Measurements from ENCODE around the gene AP4S1. TPM values are rescaled to one million over a fixed set of nuclear protein-coding genes. Genes with fewer than 3 reads are reported as not detected.
"Not testable (repeated sequence)": the region's sequence is repeated elsewhere in the genome, so short reads cannot be mapped to it uniquely, and the experiment has no call there.

Gene AP4S1
- total RNA-seq, 2 experiments from 2014 or later: 4.0 to 5.9 TPM

DNA sequence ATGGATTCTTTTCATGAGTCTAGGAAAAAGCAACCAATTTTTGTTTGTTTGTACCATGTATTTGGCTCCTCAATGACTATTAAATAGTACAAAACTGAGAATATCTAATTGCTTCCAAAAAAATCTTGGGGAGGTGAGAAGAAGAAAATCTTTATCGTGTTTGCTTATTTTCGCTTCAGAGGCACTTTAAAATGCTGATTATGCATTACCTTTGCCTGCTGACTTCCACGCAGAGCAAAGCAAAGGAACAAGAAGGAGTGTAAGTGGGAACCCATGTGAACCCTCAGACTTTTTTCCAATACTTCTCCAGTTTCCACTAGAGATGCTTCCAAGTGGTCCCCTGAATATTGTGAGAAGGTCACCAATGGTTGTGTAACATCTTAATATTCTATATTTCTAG is 43.9 kb downstream of the AP4S1 start:
- ATAC-seq: no peak
- intact Hi-C loops (cut with DNase I, micrococcal nuclease): no loop called here
- CTCF ChIA-PET: interaction anchor here (0.7 kb wide), 1 partner anchor 70 kb away, joined by 3 read pairs; no protein-coding TSS in a partner anchor

DNA sequence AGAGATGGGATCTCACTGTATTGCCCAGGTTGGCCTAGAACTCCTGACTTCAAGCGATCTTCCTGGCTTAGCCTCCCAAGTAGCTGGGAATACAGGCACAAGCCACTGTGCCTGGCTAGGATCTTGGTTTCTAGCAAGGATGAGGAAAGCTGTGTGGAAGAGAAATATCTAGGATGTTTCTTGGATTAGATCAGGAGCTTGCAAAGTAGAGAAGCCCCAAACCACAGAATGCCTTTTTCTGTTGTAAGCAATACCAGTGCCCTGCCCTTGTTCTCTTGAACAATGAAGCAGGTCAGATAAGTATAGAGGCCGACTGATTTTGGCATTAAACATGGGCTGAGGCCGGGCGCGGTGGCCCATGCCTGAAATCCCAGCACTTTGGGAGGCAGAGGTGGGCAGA is 45.0 kb downstream of the AP4S1 start:
- H3K27ac Mint-ChIP-seq: no peak overlapping the region
- ChIA-PET POLR2A (no interaction called here), CTCF (no interaction called here)
- H3K27me3 Mint-ChIP-seq: no peaks in the 10 kb centered on the region
- peaks cover 16% of the 10 kb centered on the region for H3K36me3 Mint-ChIP-seq (ENCODE audit: low read depth)
- DNase-seq (no peak), ATAC-seq (no peak)
- H3K4me3 Mint-ChIP-seq: no peak overlapping the region
- H3K4me1 Mint-ChIP-seq: no peaks in the 10 kb centered on the region
- intact Hi-C loops (cut with DNase I, micrococcal nuclease): no loop called here
- H3K9me3 Mint-ChIP-seq (ENCODE audit: low read depth): no peaks in the 10 kb centered on the region

More for the DNA sequence above, 43.9 kb downstream of the AP4S1 start:
- no peaks in the 10 kb centered on the region for H3K4me1 Mint-ChIP-seq
- DNase-seq: no peak
- H3K36me3 Mint-ChIP-seq (ENCODE audit: low read depth): peaks cover 11% of the 10 kb centered on the region
- POLR2A ChIA-PET: no interaction called here
- H3K27ac Mint-ChIP-seq: no peak overlapping the region
- no peaks in the 10 kb centered on the region for H3K9me3 Mint-ChIP-seq (ENCODE audit: low read depth)
- no peak overlapping the region for H3K4me3 Mint-ChIP-seq
- no peaks in the 10 kb centered on the region for H3K27me3 Mint-ChIP-seq

DNA sequence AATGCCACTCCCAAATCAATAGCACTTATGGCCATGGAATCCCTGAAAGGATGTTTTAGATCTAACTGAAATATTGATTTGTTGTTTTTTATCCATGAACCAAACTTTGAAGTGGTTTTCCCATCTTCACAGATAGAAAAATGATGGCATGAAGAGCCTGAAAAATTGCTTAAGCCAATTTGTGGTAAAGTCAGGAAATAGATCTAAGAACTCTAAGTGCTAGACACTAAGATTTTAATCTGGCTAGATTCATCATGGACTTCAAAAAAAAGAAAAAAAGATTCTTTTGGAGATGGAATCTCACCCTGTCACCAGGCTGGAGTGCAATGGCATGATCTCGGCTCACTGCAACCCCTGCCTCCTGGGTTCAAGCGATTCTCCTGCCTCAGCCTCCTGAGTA is 45.7 kb downstream of the AP4S1 start:
- peaks cover 17% of the 10 kb centered on the region for H3K36me3 Mint-ChIP-seq (ENCODE audit: low read depth)
- ATAC-seq: no peak
- no peaks in the 10 kb centered on the region for H3K4me1 Mint-ChIP-seq
- POLR2A ChIA-PET: no interaction called here
- no peak overlapping the region for H3K4me3 Mint-ChIP-seq
- no peak for DNase-seq
- CTCF ChIA-PET: no interaction called here
- no peaks in the 10 kb centered on the region for H3K27me3 Mint-ChIP-seq
- intact Hi-C loops (cut with DNase I, micrococcal nuclease): no loop called here
- no peaks in the 10 kb centered on the region for H3K9me3 Mint-ChIP-seq (ENCODE audit: low read depth)
- no peak overlapping the region for H3K27ac Mint-ChIP-seq

DNA sequence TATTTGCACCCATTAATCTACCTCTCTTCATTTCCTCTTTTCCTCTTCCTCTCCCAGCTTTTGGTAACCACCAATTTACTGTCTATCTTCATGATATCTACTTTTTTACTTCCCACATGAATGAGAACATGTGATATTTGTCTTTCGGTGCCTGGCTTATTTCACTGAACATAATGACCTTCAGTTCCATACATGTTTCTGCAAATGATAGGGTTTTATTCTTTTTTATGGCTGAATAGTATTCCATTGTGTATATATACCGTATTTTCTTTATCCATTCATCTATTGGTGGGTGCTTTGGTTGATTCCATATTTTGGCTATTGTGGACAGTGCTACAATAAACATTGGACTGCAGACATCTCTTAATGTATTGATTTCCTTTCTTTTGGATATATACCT is 49.7 kb downstream of the AP4S1 start:
- Mint-ChIP-seq H3K27me3 (no peaks in the 10 kb centered on the region), H3K9me3 (ENCODE audit: low read depth) (no peaks in the 10 kb centered on the region), H3K4me1 (no peaks in the 10 kb centered on the region), H3K36me3 (ENCODE audit: low read depth) (peaks cover 15% of the 10 kb centered on the region), H3K27ac (no peak overlapping the region), H3K4me3 (no peak overlapping the region)
- POLR2A ChIA-PET: no interaction called here
- ATAC-seq: no peak
- intact Hi-C loops (cut with DNase I, micrococcal nuclease): no loop called here
- no peak for DNase-seq
- CTCF ChIA-PET: interaction anchor here (2.0 kb wide), 1 partner anchor 94 kb away, joined by 8 read pairs; no protein-coding TSS in a partner anchor

DNA sequence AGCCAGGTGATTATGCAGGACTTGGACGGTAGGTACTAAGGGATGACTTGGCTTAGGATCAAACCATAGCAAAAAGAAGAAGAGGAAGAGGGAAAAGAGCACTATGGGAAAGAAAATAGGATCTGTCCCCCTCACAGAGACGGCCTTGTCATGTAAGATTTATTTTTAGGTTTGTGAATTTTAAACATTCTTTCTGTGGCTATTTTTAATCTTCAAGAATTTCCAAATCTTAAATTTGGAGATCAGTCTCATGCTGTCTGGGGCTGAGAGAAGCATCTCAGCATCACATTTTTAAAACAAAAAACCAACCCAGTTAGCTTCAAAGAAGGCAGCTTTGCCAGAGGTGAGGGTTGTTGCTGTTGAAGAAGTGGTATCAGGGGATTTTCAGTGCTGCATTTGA is 53.3 kb downstream of the AP4S1 start:
- Mint-ChIP-seq H3K4me3 (no peak overlapping the region), H3K9me3 (ENCODE audit: low read depth) (no peaks in the 10 kb centered on the region), H3K27ac (no peak overlapping the region), H3K36me3 (ENCODE audit: low read depth) (peaks cover 6% of the 10 kb centered on the region), H3K4me1 (no peaks in the 10 kb centered on the region), H3K27me3 (no peaks in the 10 kb centered on the region)
- ATAC-seq: no peak
- CTCF ChIA-PET: interaction anchor here (1.2 to 1.4 kb wide), 2 partner anchors 14 to 98 kb away, joined by 3 read pairs; no protein-coding TSS in a partner anchor
- POLR2A ChIA-PET: no interaction called here
- DNase-seq: no peak
- intact Hi-C loops (cut with DNase I, micrococcal nuclease): no loop called here

DNA sequence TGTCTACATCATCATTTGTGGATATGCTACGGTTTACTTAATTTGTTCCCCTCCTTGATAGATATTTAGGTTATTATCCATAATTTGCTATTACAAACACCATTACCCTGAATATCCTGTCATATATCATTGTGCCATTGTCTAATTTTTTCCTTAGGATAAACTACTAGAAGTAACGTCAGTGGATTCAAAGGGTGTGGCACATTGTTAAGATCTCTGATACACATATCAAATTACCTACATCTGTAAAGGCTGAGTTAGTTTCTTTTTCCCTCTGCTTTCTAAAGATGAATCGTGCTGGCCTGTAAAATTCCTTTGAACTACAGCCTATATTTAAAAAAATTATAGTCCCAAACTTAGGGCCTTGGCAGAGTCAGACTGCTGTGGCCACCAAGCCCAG is 54.6 kb downstream of the AP4S1 start:
- no peak overlapping the region for H3K27ac Mint-ChIP-seq
- H3K36me3 Mint-ChIP-seq (ENCODE audit: low read depth): peaks cover 7% of the 10 kb centered on the region
- intact Hi-C loops (cut with DNase I, micrococcal nuclease): loop anchor here in 1 of 2 experiments (5.0 kb wide), 1 partner anchor 53 kb away; the partner anchor contains the start of genes AP4S1 and STRN3
- no peak for DNase-seq
- no peak for ATAC-seq
- ChIA-PET CTCF (no interaction called here), POLR2A (no interaction called here)
- H3K4me1 Mint-ChIP-seq: no peaks in the 10 kb centered on the region
- H3K27me3 Mint-ChIP-seq: no peaks in the 10 kb centered on the region
- no peaks in the 10 kb centered on the region for H3K9me3 Mint-ChIP-seq (ENCODE audit: low read depth)
- no peak overlapping the region for H3K4me3 Mint-ChIP-seq

DNA sequence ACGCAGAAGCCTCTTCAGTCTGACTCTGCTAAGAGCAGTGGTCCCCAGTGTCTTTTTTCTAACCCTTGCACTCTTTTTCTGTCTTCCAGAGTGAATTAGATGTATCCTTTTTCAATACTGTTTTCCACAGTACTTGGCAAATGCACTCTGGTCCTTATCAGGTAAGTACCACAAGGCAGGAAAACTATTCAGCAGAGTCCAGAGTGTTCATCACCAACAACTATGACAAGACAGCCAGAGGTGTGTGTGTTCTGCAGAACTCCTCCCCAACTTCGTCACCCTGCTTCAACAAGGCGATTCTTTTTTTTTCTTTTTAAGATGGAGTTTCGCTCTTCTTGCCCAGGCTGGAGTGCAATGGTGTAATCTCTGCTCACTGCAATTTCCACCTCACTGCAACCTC is 55.0 kb downstream of the AP4S1 start:
- intact Hi-C loops (cut with DNase I, micrococcal nuclease): loop anchor here in 1 of 2 experiments (5.0 kb wide), 1 partner anchor 53 kb away; the partner anchor contains the start of genes AP4S1 and STRN3
- DNase-seq: no peak
- ChIA-PET CTCF (interaction anchor here (0.7 kb wide), 1 partner anchor 210 kb away, joined by 4 read pairs; no protein-coding TSS in a partner anchor), POLR2A (no interaction called here)
- H3K27ac Mint-ChIP-seq: no peak overlapping the region
- peaks cover 2% of the 10 kb centered on the region for H3K36me3 Mint-ChIP-seq (ENCODE audit: low read depth)
- no peaks in the 10 kb centered on the region for H3K9me3 Mint-ChIP-seq (ENCODE audit: low read depth)
- no peak for ATAC-seq
- H3K4me1 Mint-ChIP-seq: no peaks in the 10 kb centered on the region
- H3K27me3 Mint-ChIP-seq: no peaks in the 10 kb centered on the region
- no peak overlapping the region for H3K4me3 Mint-ChIP-seq

DNA sequence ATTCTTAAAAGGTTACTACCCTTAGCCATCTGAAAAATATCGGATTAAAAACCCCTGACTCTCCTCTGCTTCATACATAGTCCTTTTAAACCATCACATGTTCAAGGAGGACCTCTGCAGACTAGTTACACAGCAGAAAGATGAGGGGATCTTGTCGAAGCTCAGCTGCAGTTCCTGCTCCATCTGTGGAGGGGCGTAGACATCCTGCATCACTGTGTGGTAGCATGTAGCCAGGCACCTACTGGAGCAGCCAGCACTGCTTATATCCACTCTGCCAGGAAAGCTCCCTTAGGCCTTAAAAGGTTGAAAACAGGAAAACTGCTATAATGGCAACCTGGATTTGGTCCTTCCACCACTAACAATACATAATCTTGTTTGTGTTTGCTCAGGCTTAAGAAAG is 58.3 kb downstream of the AP4S1 start:
- intact Hi-C loops (cut with DNase I, micrococcal nuclease): loop anchor here (2.0 to 5.0 kb wide), 3 partner anchors 56 to 427 kb away; partner anchors contain the start of genes STRN3 (in 2 of the 2) and AP4S1 (in 1 of the 2)
- no peaks in the 10 kb centered on the region for H3K9me3 Mint-ChIP-seq (ENCODE audit: low read depth)
- ChIA-PET POLR2A (no interaction called here), CTCF (no interaction called here)
- ATAC-seq (no peak), DNase-seq (no peak)
- no peak overlapping the region for H3K27ac Mint-ChIP-seq
- H3K36me3 Mint-ChIP-seq (ENCODE audit: low read depth): peaks cover 2% of the 10 kb centered on the region
- no peaks in the 10 kb centered on the region for H3K4me1 Mint-ChIP-seq
- H3K27me3 Mint-ChIP-seq: no peaks in the 10 kb centered on the region
- H3K4me3 Mint-ChIP-seq: no peak overlapping the region

DNA sequence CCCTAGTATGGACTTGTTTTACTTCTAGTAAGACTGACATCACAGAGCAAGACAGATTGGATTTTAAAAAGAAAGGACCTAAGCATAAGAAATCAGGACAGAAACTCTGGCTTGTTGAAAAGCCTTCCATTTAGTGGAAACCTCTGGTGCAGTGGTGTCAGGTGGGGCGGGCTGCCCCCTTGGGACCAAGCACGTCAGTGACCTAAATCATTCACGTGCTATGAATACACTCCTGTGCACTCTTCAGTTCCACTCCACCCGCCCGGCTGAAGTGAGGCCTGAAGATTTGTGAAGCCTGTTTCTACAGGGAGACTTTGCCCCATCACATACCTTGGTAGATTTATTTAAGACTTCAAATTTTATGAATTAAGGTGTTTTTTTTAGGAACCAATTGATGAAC is 58.9 kb downstream of the AP4S1 start:
- no peaks in the 10 kb centered on the region for H3K27me3 Mint-ChIP-seq
- no peak for ATAC-seq
- no peaks in the 10 kb centered on the region for H3K9me3 Mint-ChIP-seq (ENCODE audit: low read depth)
- no peak for DNase-seq
- H3K27ac Mint-ChIP-seq: no peak overlapping the region
- no peaks in the 10 kb centered on the region for H3K4me1 Mint-ChIP-seq
- no peak overlapping the region for H3K4me3 Mint-ChIP-seq
- intact Hi-C loops (cut with DNase I, micrococcal nuclease): loop anchor here in 1 of 2 experiments (5.0 kb wide), 1 partner anchor 57 kb away; the partner anchor contains the start of genes AP4S1 and STRN3
- POLR2A ChIA-PET: no interaction called here
- CTCF ChIA-PET: no interaction called here
- H3K36me3 Mint-ChIP-seq (ENCODE audit: low read depth): peaks cover 2% of the 10 kb centered on the region

DNA sequence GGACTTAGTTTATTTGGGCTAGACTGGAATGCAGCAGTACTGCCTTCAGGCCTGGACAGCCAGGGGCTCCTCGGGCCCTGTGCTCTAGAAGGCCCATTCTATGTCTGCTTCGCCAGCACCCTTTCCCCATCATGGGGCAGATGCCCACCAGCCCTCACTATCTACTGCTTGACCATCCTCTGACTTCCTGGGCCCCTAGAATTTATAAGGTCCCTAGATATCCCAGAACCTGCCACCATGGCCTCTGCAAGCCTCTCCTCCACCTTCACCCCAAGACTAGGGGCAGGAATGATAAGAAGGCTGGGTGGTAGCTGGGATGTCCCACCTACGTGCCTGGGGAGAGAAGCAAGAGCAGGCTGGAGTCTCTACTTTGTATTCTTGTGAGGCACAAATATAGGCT is 59.6 kb downstream of the AP4S1 start:
- DNase-seq (no peak), ATAC-seq (no peak)
- intact Hi-C loops (cut with DNase I, micrococcal nuclease): no loop called here
- Mint-ChIP-seq H3K27me3 (no peaks in the 10 kb centered on the region), H3K27ac (no peak overlapping the region), H3K9me3 (ENCODE audit: low read depth) (no peaks in the 10 kb centered on the region), H3K4me3 (no peak overlapping the region), H3K4me1 (no peaks in the 10 kb centered on the region), H3K36me3 (ENCODE audit: low read depth) (peaks cover 2% of the 10 kb centered on the region)
- ChIA-PET CTCF (interaction anchor here (0.6 kb wide), 1 partner anchor 559 kb away, joined by 4 read pairs; no protein-coding TSS in a partner anchor), POLR2A (no interaction called here)

DNA sequence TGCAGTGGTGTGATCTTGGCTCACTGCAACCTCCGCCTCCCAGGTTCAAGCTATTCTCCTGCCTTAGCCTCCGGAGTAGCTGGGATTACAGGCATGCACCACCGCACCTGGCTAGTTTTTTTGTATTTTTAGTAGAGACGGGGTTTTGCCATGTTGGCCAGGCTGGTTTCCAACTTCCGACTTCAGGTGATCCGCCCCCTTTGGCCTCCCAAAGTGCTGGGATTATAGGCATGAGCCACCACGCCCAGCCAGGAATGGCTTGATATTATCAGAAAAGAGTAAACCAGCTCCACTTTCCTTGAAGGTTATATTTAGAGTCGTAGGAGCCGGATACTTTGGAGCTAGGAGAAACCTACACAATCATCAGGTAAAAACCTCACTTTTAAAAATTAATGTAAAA is 61.0 kb downstream of the AP4S1 start:
- H3K27me3 Mint-ChIP-seq; ATAC-seq; POLR2A ChIA-PET; H3K4me1 Mint-ChIP-seq; H3K9me3 Mint-ChIP-seq (ENCODE audit: low read depth); H3K4me3 Mint-ChIP-seq; intact Hi-C loops (cut with DNase I, micrococcal nuclease); DNase-seq; H3K27ac Mint-ChIP-seq; H3K36me3 Mint-ChIP-seq (ENCODE audit: low read depth): not testable (repeated sequence)
- CTCF ChIA-PET: interaction anchor here (0.7 to 1.6 kb wide), 3 partner anchors 30 to 108 kb away, joined by 4 to 7 read pairs (median 5); no protein-coding TSS in a partner anchor

DNA sequence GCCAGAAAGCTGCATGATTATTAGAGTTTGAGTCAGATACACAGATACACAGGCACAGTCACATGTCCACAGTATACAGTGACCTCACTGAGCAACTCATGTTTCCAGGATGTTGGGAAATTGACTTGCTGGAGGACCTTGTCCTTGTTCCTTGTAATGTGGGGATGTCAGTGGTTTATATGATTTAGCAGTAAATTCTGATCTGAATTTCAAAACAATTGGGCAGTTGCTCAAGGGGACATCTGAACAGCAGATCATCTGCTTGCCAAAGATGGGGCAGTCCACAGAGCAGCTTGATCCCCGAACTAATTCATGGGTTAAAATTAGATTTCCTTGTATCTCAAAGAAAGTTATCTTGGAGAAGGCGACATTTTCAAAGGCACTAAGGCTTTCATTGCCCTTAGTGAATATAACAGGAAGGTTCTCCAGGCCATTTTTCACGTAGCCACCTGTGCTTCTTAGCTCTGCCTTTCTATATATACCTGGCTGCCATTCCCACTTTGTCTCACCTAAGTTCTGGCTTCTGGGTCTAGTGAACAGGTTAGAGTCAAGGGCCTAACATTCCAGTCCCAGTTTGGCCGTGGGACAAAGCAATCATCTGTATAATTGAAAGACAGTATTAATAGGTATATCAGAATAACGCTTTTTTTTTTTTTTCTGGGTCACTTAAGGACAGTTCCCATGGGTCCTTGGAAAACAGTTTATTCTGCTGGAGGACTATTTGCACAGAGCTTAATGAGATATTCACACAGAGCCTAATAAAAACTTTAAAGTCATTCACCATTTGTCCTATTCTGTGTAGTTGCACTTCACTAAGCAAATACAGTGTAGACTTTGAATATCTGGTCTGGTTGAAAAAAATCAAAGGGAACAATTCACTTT is 65.7 kb downstream of the AP4S1 start:
- CTCF ChIA-PET: interaction anchor here (1.6 to 2.0 kb wide), 2 partner anchors 8 to 110 kb away, joined by 5 to 10 read pairs; no protein-coding TSS in a partner anchor
- no peak for DNase-seq
- Mint-ChIP-seq H3K27me3 (no peaks in the 10 kb centered on the region), H3K4me3 (no peak overlapping the region), H3K4me1 (no peaks in the 10 kb centered on the region), H3K27ac (no peak overlapping the region), H3K9me3 (ENCODE audit: low read depth) (no peaks in the 10 kb centered on the region), H3K36me3 (ENCODE audit: low read depth) (no peaks in the 10 kb centered on the region)
- no peak for ATAC-seq
- POLR2A ChIA-PET: no interaction called here
- intact Hi-C loops (cut with DNase I, micrococcal nuclease): no loop called here

Measured in activated CD4-positive, alpha-beta T cell treated with anti-CD3 and anti-CD28 coated beads for 36 hours (primary cell).